ENCODE measurements around the gene CCDC124.

The CCDC124 gene

GRCh38 chr19:17888260-17888659 lies 44.6 kb upstream of the CCDC124 start:
- Histone ChIP-seq H3K36me3 (ENCODE audit: low read length) (no peaks in the 10 kb centered on the region), H3K27me3 (ENCODE audit: low read length) (no peaks in the 10 kb centered on the region), H3K9me3 (ENCODE audit: insufficient read depth, low read length) (no peaks in the 10 kb centered on the region), H3K9ac (ENCODE audit: low read length) (no peak overlapping the region), H2AFZ (ENCODE audit: low read depth, low read length, severe bottlenecking) (no peak overlapping the region), H3F3A (ENCODE audit: insufficient read depth) (peaks cover 6% of the 10 kb centered on the region; the same call in 1 of the 2 replicates), H3K4me2 (ENCODE audit: low read depth, low read length, poor library complexity, severe bottlenecking) (no peak overlapping the region), H4K20me1 (ENCODE audit: low read depth, low read length) (no peaks in the 10 kb centered on the region), H3K79me2 (ENCODE audit: insufficient read depth, low read length) (no peaks in the 10 kb centered on the region), H3K27ac (ENCODE audit: low read depth, low read length) (no peak overlapping the region), H3K4me3 (ENCODE audit: insufficient read depth, low read length, poor library complexity, severe bottlenecking) (no peak overlapping the region), H3K9me2 (replicated peaks; ENCODE audit: insufficient read depth, low read length) (no peaks in the 10 kb centered on the region)
- TF ChIP-seq CTCF (IDR thresholded peaks at IDR 0.05; ENCODE audit: insufficient read depth, low read length, poor library complexity, severe bottlenecking) (no peak), EZH2phosphoT487 (conservative IDR thresholded peaks at IDR 0.05; ENCODE audit: low read length) (no peak)

GRCh38 chr19:17889609-17890214 lies 43.1 kb upstream of the CCDC124 start:
- Histone ChIP-seq H3K9me2 (replicated peaks; ENCODE audit: insufficient read depth, low read length) (no peaks in the 10 kb centered on the region), H3K27ac (ENCODE audit: low read depth, low read length) (no peak overlapping the region), H3F3A (ENCODE audit: insufficient read depth) (peaks cover 6% of the 10 kb centered on the region; the same call in 1 of the 2 replicates), H3K4me3 (ENCODE audit: insufficient read depth, low read length, poor library complexity, severe bottlenecking) (no peak overlapping the region), H4K20me1 (ENCODE audit: low read depth, low read length) (no peaks in the 10 kb centered on the region), H2AFZ (ENCODE audit: low read depth, low read length, severe bottlenecking) (no peak overlapping the region), H3K9me3 (ENCODE audit: insufficient read depth, low read length) (no peaks in the 10 kb centered on the region), H3K79me2 (ENCODE audit: insufficient read depth, low read length) (no peaks in the 10 kb centered on the region), H3K36me3 (ENCODE audit: low read length) (no peaks in the 10 kb centered on the region), H3K4me2 (ENCODE audit: low read depth, low read length, poor library complexity, severe bottlenecking) (no peak overlapping the region), H3K9ac (ENCODE audit: low read length) (no peak overlapping the region), H3K27me3 (ENCODE audit: low read length) (no peaks in the 10 kb centered on the region)
- TF ChIP-seq EZH2phosphoT487 (conservative IDR thresholded peaks at IDR 0.05; ENCODE audit: low read length) (no peak), CTCF (IDR thresholded peaks at IDR 0.05; ENCODE audit: insufficient read depth, low read length, poor library complexity, severe bottlenecking) (no peak)

- Histone ChIP-seq H2AFZ (ENCODE audit: low read depth, low read length, severe bottlenecking) (no peak overlapping the region), H3K9ac (ENCODE audit: low read length) (no peak overlapping the region), H3K9me2 (replicated peaks; ENCODE audit: insufficient read depth, low read length) (no peaks in the 10 kb centered on the region), H3K27me3 (ENCODE audit: low read length) (no peaks in the 10 kb centered on the region), H3F3A (ENCODE audit: insufficient read depth) (no peaks in the 10 kb centered on the region), H4K20me1 (ENCODE audit: low read depth, low read length) (no peaks in the 10 kb centered on the region), H3K36me3 (ENCODE audit: low read length) (no peaks in the 10 kb centered on the region), H3K4me3 (ENCODE audit: insufficient read depth, low read length, poor library complexity, severe bottlenecking) (no peak overlapping the region), H3K9me3 (ENCODE audit: insufficient read depth, low read length) (no peaks in the 10 kb centered on the region), H3K4me2 (ENCODE audit: low read depth, low read length, poor library complexity, severe bottlenecking) (no peak overlapping the region), H3K27ac (ENCODE audit: low read depth, low read length) (no peak overlapping the region), H3K79me2 (ENCODE audit: insufficient read depth, low read length) (no peaks in the 10 kb centered on the region)
- no peak for TF ChIP-seq EZH2phosphoT487 (conservative IDR thresholded peaks at IDR 0.05; ENCODE audit: low read length)
- no peak for TF ChIP-seq CTCF (IDR thresholded peaks at IDR 0.05; ENCODE audit: insufficient read depth, low read length, poor library complexity, severe bottlenecking)
These were observed 39.0 kb upstream of the CCDC124 start for GRCh38 chr19:17893766-17894165.
